RWPE2 (cell line): ENCODE results near the gene FZD4.
A peak's percentile ranks its signal among the peaks of the same experiment; 100 is the strongest.
"Not testable (repeated sequence)": the region's sequence is repeated elsewhere in the genome, so short reads cannot be mapped to it uniquely, and the experiment has no call there.

Experiments used
- ATAC-seq: fragments of 200-7000 bp; cut with Tn5 transposase; 3 replicates; pipeline ENCODE4 v1.9.1; 2021; ENCODE audit warnings: low read depth
- DNase-seq: peaks from one replicate; pipeline ENCODE4 v3.0.0-alpha.2; 2020; ENCODE audit warnings: low spot score
- H3K27ac ChIP-seq: fragments of 450-650 bp; 2 replicates; pipeline ENCODE4 v1.5.1; 2017; ENCODE audit warnings: mild to moderate bottlenecking; ENCODE audit not compliant: poor library complexity, severe bottlenecking
- H3K27me3 ChIP-seq: fragments of 250-450 bp; sonication (Bioruptor Pico); 2 replicates; pipeline ENCODE4 v1.5.1; 2021; ENCODE audit warnings: mild to moderate bottlenecking, moderate library complexity; ENCODE audit not compliant: insufficient read depth, poor library complexity, severe bottlenecking
- H3K36me3 ChIP-seq: fragments of 250-450 bp; sonication (Bioruptor Pico); 2 replicates; pipeline ENCODE4 v1.5.1; 2020; ENCODE audit warnings: low read depth, mild to moderate bottlenecking, moderate library complexity
- H3K4me1 ChIP-seq: fragments of 250-450 bp; sonication (Bioruptor Pico); 2 replicates; pipeline ENCODE4 v1.5.1; 2021; ENCODE audit warnings: mild to moderate bottlenecking, moderate library complexity; ENCODE audit not compliant: insufficient read depth, poor library complexity, severe bottlenecking
- H3K4me3 ChIP-seq: fragments of 250-450 bp; sonication (Bioruptor Pico); 2 replicates; pipeline ENCODE4 v1.5.1; 2021; ENCODE audit warnings: mild to moderate bottlenecking, moderate library complexity; ENCODE audit not compliant: severe bottlenecking
- H3K9me3 ChIP-seq: fragments of 250-450 bp; sonication (Bioruptor Pico); 2 replicates; pipeline ENCODE4 v1.5.1; 2021; ENCODE audit warnings: mild to moderate bottlenecking, moderate library complexity; ENCODE audit not compliant: severe bottlenecking
- CTCF ChIP-seq: fragments of 450-650 bp; IDR thresholded peaks from one replicate; pipeline ENCODE4 v1.5.1; 2017; ENCODE audit warnings: mild to moderate bottlenecking, moderate library complexity; ENCODE audit not compliant: poor library complexity, severe bottlenecking

The FZD4 gene

GRCh38 chr11:86918496-86918895, 36.7 kb downstream of the FZD4 start:
- H3K27me3 ChIP-seq = no peaks in the 10 kb centered on the region
- H3K4me3 ChIP-seq = no peak overlapping the region
- peaks cover 18% of the 10 kb centered on the region for H3K4me1 ChIP-seq
- no peak for TF ChIP-seq CTCF
- H3K36me3 ChIP-seq = no peaks in the 10 kb centered on the region
- no peak for ATAC-seq
- DNase-seq = no peak
- H3K9me3 ChIP-seq = no peaks in the 10 kb centered on the region
- H3K27ac ChIP-seq = peak overlapping the region; percentile 68

DNA sequence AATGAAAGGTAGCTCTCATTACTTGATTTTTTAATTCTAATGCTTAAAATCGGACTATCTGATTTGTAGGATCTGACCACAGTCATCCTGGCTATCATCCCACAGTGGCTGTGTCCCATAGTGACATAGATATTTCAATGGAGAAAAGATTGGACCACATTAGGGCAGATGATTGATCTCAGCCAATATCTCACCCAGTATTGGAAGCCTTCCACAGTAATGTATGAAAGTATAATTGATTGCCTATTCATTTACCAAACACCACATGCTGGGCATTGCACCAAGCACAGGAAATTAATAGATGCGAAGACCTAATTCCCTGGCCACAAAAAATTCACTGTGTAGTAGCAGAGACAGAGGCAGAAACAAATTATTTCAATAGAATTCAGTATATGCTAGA, 37.6 kb downstream of the FZD4 start:
- Histone ChIP-seq H3K9me3 (no peaks in the 10 kb centered on the region), H3K27ac (peak overlapping the region; percentile 68), H3K4me1 (peaks cover 18% of the 10 kb centered on the region), H3K4me3 (no peak overlapping the region), H3K27me3 (no peaks in the 10 kb centered on the region), H3K36me3 (no peaks in the 10 kb centered on the region)
- TF ChIP-seq CTCF = no peak
- ATAC-seq (no peak), DNase-seq (no peak)

- H3K4me3 ChIP-seq = no peak overlapping the region
- no peaks in the 10 kb centered on the region for H3K36me3 ChIP-seq
- peak overlapping the region; percentile 68 for H3K27ac ChIP-seq
- peak; percentile 87 for ATAC-seq
- no peaks in the 10 kb centered on the region for H3K27me3 ChIP-seq
- TF ChIP-seq CTCF = no peak
- peaks cover 18% of the 10 kb centered on the region for H3K4me1 ChIP-seq
- DNase-seq = no peak
- H3K9me3 ChIP-seq = no peaks in the 10 kb centered on the region
Observed at GRCh38 chr11:86916330-86916729, 38.9 kb downstream of the FZD4 start.

DNA sequence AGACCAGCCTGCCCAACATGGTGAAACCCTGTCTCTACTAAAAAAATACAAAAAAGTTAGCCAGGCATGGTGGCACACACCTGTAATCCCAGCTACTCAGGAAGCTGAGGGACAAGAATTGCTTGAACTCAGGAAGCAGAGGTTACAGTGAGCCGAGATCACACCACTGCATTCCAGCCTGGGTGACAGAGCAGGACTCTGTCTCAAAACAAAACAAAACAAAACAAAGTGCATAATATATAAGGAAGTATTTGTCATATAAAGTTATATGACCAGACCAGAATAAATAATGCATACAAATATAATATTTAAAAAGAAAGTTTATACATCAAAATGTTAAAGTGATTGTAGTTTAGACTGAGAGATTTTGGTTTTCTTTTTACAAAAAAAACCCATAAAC, 39.3 kb downstream of the FZD4 start:
- not testable (repeated sequence) for H3K9me3 ChIP-seq, DNase-seq, H3K27me3 ChIP-seq, H3K4me3 ChIP-seq, H3K36me3 ChIP-seq
- peaks cover 18% of the 10 kb centered on the region for H3K4me1 ChIP-seq
- H3K27ac ChIP-seq = peak overlapping the region; percentile 68
- ATAC-seq = peak; percentile 40; the same call in 2 of the 3 replicates

- Histone ChIP-seq H3K4me3 (no peak overlapping the region), H3K27ac (peak overlapping the region; percentile 68), H3K4me1 (peaks cover 18% of the 10 kb centered on the region), H3K36me3 (no peaks in the 10 kb centered on the region), H3K27me3 (no peaks in the 10 kb centered on the region), H3K9me3 (no peaks in the 10 kb centered on the region)
- TF ChIP-seq CTCF = no peak
- DNase-seq = no peak
- no peak for ATAC-seq
Observed at GRCh38 chr11:86914865-86915519, 40.2 kb downstream of the FZD4 start.
